Lower lobe of right lung (tissue), 2 donors: ENCODE measurements around the gene SBNO1. TPM values are rescaled to one million over a fixed set of nuclear protein-coding genes. Genes with fewer than 3 reads are reported as not detected.
"Not testable (repeated sequence)": the region's sequence is repeated elsewhere in the genome, so short reads cannot be mapped to it uniquely, and the experiment has no call there.

Source experiments
- ATAC-seq, 2 donors: fragments of 200-7000 bp; cut with Tn5 transposase; one replicate each; pipeline ENCODE4 v1.9.1; 2020 to 2022; ENCODE audit warnings: mild to moderate bottlenecking in 2 of 2, moderate library complexity in 2 of 2
- DNase-seq: peaks from one replicate; pipeline ENCODE4 v3.0.0-alpha.2; 2020
- H3K27ac ChIP-seq: fragments of 200-600 bp; one replicate; pipeline ENCODE4 v1.8.0; 2022
- H3K27me3 ChIP-seq: fragments of 200-600 bp; one replicate; pipeline ENCODE4 v1.8.0; 2022; ENCODE audit warnings: low read depth
- H3K36me3 ChIP-seq: fragments of 200-600 bp; one replicate; pipeline ENCODE4 v1.8.0; 2022; ENCODE audit warnings: mild to moderate bottlenecking
- H3K4me1 ChIP-seq: fragments of 200-600 bp; one replicate; pipeline ENCODE4 v1.8.0; 2022
- H3K4me3 ChIP-seq: fragments of 200-600 bp; one replicate; pipeline ENCODE4 v1.8.0; 2022; ENCODE audit warnings: mild to moderate bottlenecking
- H3K9me3 ChIP-seq: fragments of 200-600 bp; one replicate; pipeline ENCODE4 v1.8.0; 2022
- CTCF ChIP-seq: fragments of 200-600 bp; IDR thresholded peaks from one replicate; pipeline ENCODE4 v1.8.0; 2022; ENCODE audit warnings: antibody characterized with exemption, mild to moderate bottlenecking
- intact Hi-C: fragments of 100-400 bp; cut with DNase I; formaldehyde crosslinking; loops from one replicate; pipeline ENCODE4 v1.11.0; 2022
- total RNA-seq: library from RNA; stranded (reverse); fragmentation: NEBNext Ultra II Directional; extraction: Animal tissue kit (Norgen Biotek cat#: 25700); gene quantifications from one replicate; pipeline ENCODE4 v1.2.1, GENCODE V29; 2021
- donor health status: DM: no; HTN: yes; CAD: no; lungs with severe emphysema.

The SBNO1 gene
- total RNA-seq, 1 donor from 2014 or later, result 28.2 TPM

GRCh38 chr12:123329799-123330198 lies 34.8 kb downstream of the SBNO1 start:
- H3K27ac ChIP-seq, result no peak overlapping the region
- no peaks in the 10 kb centered on the region for H3K27me3 ChIP-seq
- intact Hi-C loops, result no loop called here
- H3K9me3 ChIP-seq, result no peaks in the 10 kb centered on the region
- TF ChIP-seq CTCF, result no peak
- H3K4me1 ChIP-seq, result no peaks in the 10 kb centered on the region
- no peak for DNase-seq
- no peak overlapping the region for H3K4me3 ChIP-seq
- ATAC-seq, result no peak
- H3K36me3 ChIP-seq, result peaks cover 98% of the 10 kb centered on the region

GRCh38 chr12:123319826-123320225 lies 44.8 kb downstream of the SBNO1 start:
- ATAC-seq (no peak), DNase-seq (no peak)
- no peaks in the 10 kb centered on the region for H3K4me1 ChIP-seq
- peaks cover 100% of the 10 kb centered on the region for H3K36me3 ChIP-seq
- H3K27ac ChIP-seq, result no peak overlapping the region
- no peak overlapping the region for H3K4me3 ChIP-seq
- TF ChIP-seq CTCF, result no peak
- H3K27me3 ChIP-seq, result no peaks in the 10 kb centered on the region
- no peaks in the 10 kb centered on the region for H3K9me3 ChIP-seq
- intact Hi-C loops, result no loop called here

GRCh38 chr12:123319273-123319672 lies 45.4 kb downstream of the SBNO1 start:
- intact Hi-C loops, result no loop called here
- Histone ChIP-seq H3K4me3 (no peak overlapping the region), H3K27me3 (no peaks in the 10 kb centered on the region), H3K36me3 (peaks cover 100% of the 10 kb centered on the region), H3K27ac (no peak overlapping the region), H3K9me3 (no peaks in the 10 kb centered on the region), H3K4me1 (no peaks in the 10 kb centered on the region)
- ATAC-seq (no peak), DNase-seq (no peak)
- TF ChIP-seq CTCF, result no peak

- H3K27ac ChIP-seq, H3K4me3 ChIP-seq, H3K4me1 ChIP-seq, intact Hi-C loops, H3K9me3 ChIP-seq, ATAC-seq, H3K27me3 ChIP-seq, DNase-seq: not testable (repeated sequence)
- peaks cover 99% of the 10 kb centered on the region for H3K36me3 ChIP-seq
Measured at GRCh38 chr12:123313046-123313445, 51.6 kb downstream of the SBNO1 start.

- intact Hi-C loops, result no loop called here
- ATAC-seq (no peak), DNase-seq (no peak)
- Histone ChIP-seq H3K4me1 (no peaks in the 10 kb centered on the region), H3K4me3 (no peak overlapping the region), H3K9me3 (no peaks in the 10 kb centered on the region), H3K36me3 (peaks cover 100% of the 10 kb centered on the region), H3K27ac (no peak overlapping the region), H3K27me3 (no peaks in the 10 kb centered on the region)
- no peak for TF ChIP-seq CTCF
Measured at GRCh38 chr12:123306200-123306599, 58.4 kb downstream of the SBNO1 start.

- Histone ChIP-seq H3K27ac (no peak overlapping the region), H3K9me3 (no peaks in the 10 kb centered on the region), H3K4me3 (no peak overlapping the region), H3K36me3 (peaks cover 100% of the 10 kb centered on the region), H3K4me1 (no peaks in the 10 kb centered on the region), H3K27me3 (no peaks in the 10 kb centered on the region)
- intact Hi-C loops, result no loop called here
- no peak for TF ChIP-seq CTCF
- ATAC-seq (no peak), DNase-seq (no peak)
Measured at GRCh38 chr12:123305136-123305535, 59.5 kb downstream of the SBNO1 start.
